A673 (cell line): ENCODE data around the gene GAB1. TPM values are rescaled to one million over a fixed set of nuclear protein-coding genes. Genes with fewer than 3 reads are reported as not detected.

Experiments used
- BruUV-seq: library from RNA; stranded (reverse); fragments of 400-500 nt; replicated peaks from 2 replicates; lab custom pipeline; 2021; lab: Mats Ljungman, UMichigan
- CTCF ChIA-PET: fragments of 300-600 bp; sonication (Branson Sonifier 250); formaldehyde crosslinking; loops from one replicate; lab custom pipeline; 2022; ENCODE audit warnings: antibody characterized with exemption; lab: Charles Lee
- POLR2A ChIA-PET: fragments of 300-600 bp; sonication (Branson Sonifier 250); formaldehyde crosslinking; loops from one replicate; lab custom pipeline; 2022; ENCODE audit warnings: antibody characterized with exemption; ENCODE audit not compliant: low non-redundant PET; lab: Charles Lee
- DNase-seq: peaks from one replicate; pipeline ENCODE4 v3.0.0-alpha.2; 2015; ENCODE audit warnings: low spot score
- H3K27ac ChIP-seq: fragments of 200-600 bp; sonication (generic); 2 replicates; pipeline ENCODE4 v1.5.1; 2016; ENCODE audit warnings: mixed run types, low read depth, mild to moderate bottlenecking, mixed read lengths, antibody characterized with exemption, low read length; ENCODE audit not compliant: poor library complexity, severe bottlenecking
- H3K27me3 ChIP-seq: fragments of 200-600 bp; sonication (generic); replicated peaks from 2 replicates; pipeline ENCODE4 v1.6.1; 2017; ENCODE audit warnings: mixed run types, low read depth, mild to moderate bottlenecking, mixed read lengths, antibody characterized with exemption, low read length; ENCODE audit not compliant: insufficient read depth, poor library complexity
- H3K36me3 ChIP-seq: fragments of 200-600 bp; sonication (generic); 2 replicates; pipeline ENCODE4 v1.6.1; 2016; ENCODE audit warnings: mixed run types, mild to moderate bottlenecking, mixed read lengths, antibody characterized with exemption, low read length; ENCODE audit not compliant: insufficient read depth, poor library complexity, severe bottlenecking
- H3K4me1 ChIP-seq: fragments of 200-600 bp; sonication (generic); 2 replicates; pipeline ENCODE4 v1.6.1; 2017; ENCODE audit warnings: mixed run types, mild to moderate bottlenecking, mixed read lengths, antibody characterized with exemption, low read length; ENCODE audit not compliant: insufficient read depth, poor library complexity, severe bottlenecking
- H3K4me3 ChIP-seq: fragments of 200-600 bp; sonication (generic); 2 replicates; pipeline ENCODE4 v1.5.1; 2016; ENCODE audit warnings: low read depth, mixed run types, mild to moderate bottlenecking, mixed read lengths, low read length; ENCODE audit not compliant: poor library complexity, severe bottlenecking
- H3K9me3 ChIP-seq: fragments of 200-600 bp; sonication (generic); 2 replicates; pipeline ENCODE4 v1.6.1; 2016; ENCODE audit warnings: mixed run types, low read depth, mild to moderate bottlenecking, mixed read lengths, antibody characterized with exemption, low read length; ENCODE audit not compliant: poor library complexity, severe bottlenecking
- EZH2 ChIP-seq: fragments of 200-600 bp; sonication (generic); IDR thresholded peaks from 2 replicates; pipeline ENCODE4 v1.6.1; 2017; ENCODE audit warnings: borderline replicate concordance, low read depth, mild to moderate bottlenecking, mixed read lengths, antibody characterized with exemption, low read length; ENCODE audit not compliant: poor library complexity, severe bottlenecking
- intact Hi-C: fragments of 100-400 bp; cut with micrococcal nuclease; formaldehyde crosslinking; loops from one replicate; pipeline ENCODE4 v1.10.0; 2022; ENCODE audit not compliant: unreplicated experiment
- total RNA-seq: library from RNA; stranded (reverse); gene quantifications from 2 replicates; pipeline ENCODE4 v1.2.3, GENCODE V29; 2021
- TF ChIP-seq, protein P1 (sequence below): fragments of 300-800, 200-600 bp; sonication (generic); conservative IDR thresholded peaks from 2 replicates; pipeline ENCODE4 v1.5.1; 2017; ENCODE audit warnings: low read depth, mild to moderate bottlenecking, antibody characterized with exemption, low read length, moderate library complexity, mixed read lengths

Gene GAB1
- total RNA-seq, 1 experiment from 2014 or later, result 27.6 TPM

GRCh38 chr4:143307531-143307930, 29.1 kb upstream of the GAB1 start:
- ChIA-PET POLR2A (no interaction called here), CTCF (no interaction called here)

DNA sequence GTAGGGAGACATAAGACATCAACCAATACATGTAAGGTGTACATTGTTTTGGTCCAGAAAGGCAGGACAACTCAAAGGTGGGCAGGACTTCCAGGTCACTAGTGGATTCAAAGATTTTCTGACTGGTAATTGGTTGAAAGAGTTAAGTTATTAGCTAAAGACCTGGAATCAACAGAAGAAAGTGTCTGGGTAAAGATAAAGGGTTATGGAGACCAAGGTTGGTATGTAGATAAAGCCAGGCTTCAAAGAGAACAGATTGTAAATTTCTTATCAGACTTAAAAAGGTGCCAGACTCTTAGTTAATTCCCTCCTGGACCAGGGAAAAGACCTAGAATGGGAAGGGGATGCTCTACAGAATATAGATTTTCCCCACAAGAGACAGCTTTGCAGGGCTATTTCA, 28.3 kb upstream of the GAB1 start:
- intact Hi-C loops, result no loop called here
- no peak overlapping the region for H3K4me3 ChIP-seq
- POLR2A ChIA-PET, result no interaction called here
- CTCF ChIA-PET, result no interaction called here
- H3K27ac ChIP-seq, result no peak overlapping the region
- H3K9me3 ChIP-seq, result no peaks in the 10 kb centered on the region
- no peak for TF ChIP-seq EZH2
- TF ChIP-seq, protein P1, sequence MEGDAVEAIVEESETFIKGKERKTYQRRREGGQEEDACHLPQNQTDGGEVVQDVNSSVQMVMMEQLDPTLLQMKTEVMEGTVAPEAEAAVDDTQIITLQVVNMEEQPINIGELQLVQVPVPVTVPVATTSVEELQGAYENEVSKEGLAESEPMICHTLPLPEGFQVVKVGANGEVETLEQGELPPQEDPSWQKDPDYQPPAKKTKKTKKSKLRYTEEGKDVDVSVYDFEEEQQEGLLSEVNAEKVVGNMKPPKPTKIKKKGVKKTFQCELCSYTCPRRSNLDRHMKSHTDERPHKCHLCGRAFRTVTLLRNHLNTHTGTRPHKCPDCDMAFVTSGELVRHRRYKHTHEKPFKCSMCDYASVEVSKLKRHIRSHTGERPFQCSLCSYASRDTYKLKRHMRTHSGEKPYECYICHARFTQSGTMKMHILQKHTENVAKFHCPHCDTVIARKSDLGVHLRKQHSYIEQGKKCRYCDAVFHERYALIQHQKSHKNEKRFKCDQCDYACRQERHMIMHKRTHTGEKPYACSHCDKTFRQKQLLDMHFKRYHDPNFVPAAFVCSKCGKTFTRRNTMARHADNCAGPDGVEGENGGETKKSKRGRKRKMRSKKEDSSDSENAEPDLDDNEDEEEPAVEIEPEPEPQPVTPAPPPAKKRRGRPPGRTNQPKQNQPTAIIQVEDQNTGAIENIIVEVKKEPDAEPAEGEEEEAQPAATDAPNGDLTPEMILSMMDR, result no peak
- DNase-seq, result no peak
- peaks cover 7% of the 10 kb centered on the region for H3K4me1 ChIP-seq
- no peaks in the 10 kb centered on the region for H3K36me3 ChIP-seq
- no TSS peak for BruUV-seq
- no peaks in the 10 kb centered on the region for H3K27me3 ChIP-seq

More at GRCh38 chr4:143307531-143307930, 29.1 kb upstream of the GAB1 start:
- Histone ChIP-seq H3K27me3 (no peaks in the 10 kb centered on the region), H3K27ac (no peak overlapping the region), H3K36me3 (no peaks in the 10 kb centered on the region), H3K4me3 (no peak overlapping the region), H3K4me1 (peaks cover 16% of the 10 kb centered on the region), H3K9me3 (no peaks in the 10 kb centered on the region)
- no TSS peak for BruUV-seq
- intact Hi-C loops, result no loop called here
- TF ChIP-seq, protein P1, result no peak
- TF ChIP-seq EZH2, result no peak
- DNase-seq, result no peak

DNA sequence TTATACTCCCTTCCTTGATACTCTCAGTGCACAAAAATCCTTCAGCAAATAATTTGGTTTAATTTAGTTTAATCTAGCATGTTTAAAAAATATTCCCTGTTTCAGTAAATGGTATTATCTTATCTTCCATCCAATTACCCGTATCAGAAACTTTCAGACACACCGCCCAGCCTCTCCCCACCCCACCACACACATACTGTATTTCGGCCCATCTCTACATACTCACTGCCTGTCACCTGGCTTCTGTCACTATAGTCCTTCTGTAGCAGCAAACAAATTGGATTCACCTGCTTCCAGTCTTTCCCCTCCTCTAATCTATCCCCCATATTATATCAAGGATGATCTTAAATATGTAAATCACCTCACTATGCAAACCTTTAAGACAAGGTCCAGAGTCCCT, 24.8 kb upstream of the GAB1 start:
- no peak for TF ChIP-seq EZH2
- TF ChIP-seq, protein P1, result no peak
- Histone ChIP-seq H3K27me3 (no peaks in the 10 kb centered on the region), H3K27ac (no peak overlapping the region), H3K36me3 (no peaks in the 10 kb centered on the region), H3K4me3 (no peak overlapping the region), H3K4me1 (no peaks in the 10 kb centered on the region), H3K9me3 (no peaks in the 10 kb centered on the region)
- intact Hi-C loops, result no loop called here
- no TSS peak for BruUV-seq
- ChIA-PET POLR2A (no interaction called here), CTCF (no interaction called here)
- DNase-seq, result no peak
